Mesodermal cell (in vitro differentiated cells): ENCODE measurements around the gene MAOB. TPM values are rescaled to one million over a fixed set of nuclear protein-coding genes. Genes with fewer than 3 reads are reported as not detected.
"Not testable (repeated sequence)": the region's sequence is repeated elsewhere in the genome, so short reads cannot be mapped to it uniquely, and the experiment has no call there.

ENCODE experiments used
- H3K27ac ChIP-seq: 2 replicates; pipeline ENCODE4 v1.7.0; 2013; ENCODE audit warnings: mild to moderate bottlenecking, low read depth, low read length, moderate library complexity; ENCODE audit not compliant: severe bottlenecking
- H3K36me3 ChIP-seq: 2 replicates; pipeline ENCODE4 v1.7.1; 2013; ENCODE audit warnings: mild to moderate bottlenecking, low read length, moderate library complexity; ENCODE audit not compliant: control insufficient read depth, insufficient read depth
- H3K4me1 ChIP-seq: one replicate; pipeline ENCODE4 v1.7.1; 2013; ENCODE audit warnings: mild to moderate bottlenecking, low read length; ENCODE audit not compliant: insufficient read depth, control insufficient read depth, poor library complexity, severe bottlenecking
- H3K4me3 ChIP-seq: 2 replicates; pipeline ENCODE4 v1.7.0; 2013; ENCODE audit warnings: low read length, control low read depth, mild to moderate bottlenecking; ENCODE audit not compliant: insufficient read depth, poor library complexity, severe bottlenecking; ENCODE audit errors: extremely low read depth
- H3K9me3 ChIP-seq: 2 replicates; pipeline ENCODE4 v1.7.1; 2013; ENCODE audit warnings: mild to moderate bottlenecking, low read length, moderate library complexity; ENCODE audit not compliant: control insufficient read depth
- WGBS, 2 experiments: methylation state at CpG; one replicate each; pipeline ENCODE4 v1.1.5; 2013; ENCODE audit warnings: missing lambda C conversion rate in 2 of 2; ENCODE audit not compliant: insufficient coverage in 2 of 2; 5-methylcytosine and 5-hydroxymethylcytosine counted together
- polyA plus RNA-seq, 2 experiments: library from polyadenylated mRNA; stranded (reverse); fragments of 50-300 nt; gene quantifications; one replicate each; pipeline ENCODE4 v1.2.3, GENCODE V29; 2013

The MAOB gene
- 0.41 TPM for polyA plus RNA-seq (2013, experiment 1 of 2)
- polyA plus RNA-seq (2013, experiment 2 of 2): 0.35 TPM

GRCh38 chrX:43882294-43882681 lies at the start of gene MAOB:
Gene MAOB, minus strand, starts transcription at chrX:43882450. Its CDS starts 151 bp downstream, at chrX:43882299.
- WGBS, 2 experiments: 2% methylated on average over 9 of the region's 36 CpGs; no CpG with 5 or more reads in 1 of the 2 experiments
- peak within 1 kb of the TSS; percentile 5 for H3K4me3 ChIP-seq
- no peaks in the 10 kb centered on the region for H3K4me1 ChIP-seq
- no peaks in the 10 kb centered on the region for H3K9me3 ChIP-seq
- no peaks in the 10 kb centered on the region for H3K36me3 ChIP-seq
- H3K27ac ChIP-seq: no peak within 1 kb of the TSS

DNA sequence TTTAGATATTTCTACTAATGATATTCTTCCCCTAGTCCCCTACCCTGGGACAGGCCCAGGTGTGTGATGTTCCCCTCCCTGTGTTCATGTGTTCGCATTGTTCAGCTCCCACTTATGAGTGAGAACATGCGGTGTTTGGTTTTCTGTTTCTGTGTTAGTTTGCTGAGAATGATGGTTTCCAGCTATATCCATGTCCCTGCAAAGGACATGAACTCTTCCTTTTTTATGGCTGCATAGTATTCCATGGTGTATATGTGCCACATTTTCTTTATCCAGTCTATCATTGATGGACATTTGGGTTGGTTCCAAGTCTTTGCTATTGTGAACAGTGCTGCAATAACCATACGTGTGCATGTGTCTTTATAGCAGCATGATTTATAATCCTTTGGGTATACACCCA lies 39.8 kb upstream of the MAOB start:
- H3K9me3 ChIP-seq, H3K4me3 ChIP-seq, H3K36me3 ChIP-seq, H3K4me1 ChIP-seq, H3K27ac ChIP-seq: not testable (repeated sequence)
- WGBS, 2 experiments: no CpG with 5 or more reads among the region's 3 CpGs

- H3K27ac ChIP-seq, H3K4me1 ChIP-seq, H3K4me3 ChIP-seq, H3K9me3 ChIP-seq, H3K36me3 ChIP-seq: not testable (repeated sequence)
- 82% methylated on average over 2 of the region's 8 CpGs; no CpG with 5 or more reads in 1 of the 2 experiments for WGBS, 2 experiments
Measured at GRCh38 chrX:43910772-43911171, 28.5 kb upstream of the MAOB start.

DNA sequence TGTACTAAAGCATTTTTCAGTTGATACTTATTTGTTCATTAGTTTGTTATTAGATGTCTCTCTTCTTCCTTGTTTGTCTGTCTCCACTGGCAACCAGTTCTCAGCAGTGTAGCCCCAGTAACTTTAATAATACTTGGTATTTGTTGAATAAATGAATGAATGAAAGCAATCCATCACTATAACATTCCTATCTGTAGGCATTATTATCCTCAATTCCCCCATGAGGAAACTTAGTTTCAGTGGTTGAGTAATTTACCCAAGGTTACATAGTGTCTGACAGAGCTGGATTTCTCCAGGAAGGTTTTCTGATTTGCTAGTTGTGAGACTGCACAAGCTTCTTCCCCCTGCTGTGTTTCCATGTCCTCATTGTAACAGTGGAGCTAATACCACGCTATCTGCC lies 27.8 kb upstream of the MAOB start:
- H3K4me3 ChIP-seq: no peak overlapping the region
- no peak overlapping the region for H3K27ac ChIP-seq
- H3K4me1 ChIP-seq: no peaks in the 10 kb centered on the region
- no peaks in the 10 kb centered on the region for H3K36me3 ChIP-seq
- no CpG with 5 or more reads among the region's 1 CpG for WGBS, 2 experiments
- no peaks in the 10 kb centered on the region for H3K9me3 ChIP-seq

- Histone ChIP-seq H3K27ac (no peak overlapping the region), H3K9me3 (no peaks in the 10 kb centered on the region), H3K4me3 (no peak overlapping the region), H3K4me1 (no peaks in the 10 kb centered on the region), H3K36me3 (no peaks in the 10 kb centered on the region)
- WGBS, 2 experiments: 100% methylated on average over 1 of the region's 1 CpG; no CpG with 5 or more reads in 1 of the 2 experiments
Measured at GRCh38 chrX:43909141-43909540, 26.9 kb upstream of the MAOB start.

DNA sequence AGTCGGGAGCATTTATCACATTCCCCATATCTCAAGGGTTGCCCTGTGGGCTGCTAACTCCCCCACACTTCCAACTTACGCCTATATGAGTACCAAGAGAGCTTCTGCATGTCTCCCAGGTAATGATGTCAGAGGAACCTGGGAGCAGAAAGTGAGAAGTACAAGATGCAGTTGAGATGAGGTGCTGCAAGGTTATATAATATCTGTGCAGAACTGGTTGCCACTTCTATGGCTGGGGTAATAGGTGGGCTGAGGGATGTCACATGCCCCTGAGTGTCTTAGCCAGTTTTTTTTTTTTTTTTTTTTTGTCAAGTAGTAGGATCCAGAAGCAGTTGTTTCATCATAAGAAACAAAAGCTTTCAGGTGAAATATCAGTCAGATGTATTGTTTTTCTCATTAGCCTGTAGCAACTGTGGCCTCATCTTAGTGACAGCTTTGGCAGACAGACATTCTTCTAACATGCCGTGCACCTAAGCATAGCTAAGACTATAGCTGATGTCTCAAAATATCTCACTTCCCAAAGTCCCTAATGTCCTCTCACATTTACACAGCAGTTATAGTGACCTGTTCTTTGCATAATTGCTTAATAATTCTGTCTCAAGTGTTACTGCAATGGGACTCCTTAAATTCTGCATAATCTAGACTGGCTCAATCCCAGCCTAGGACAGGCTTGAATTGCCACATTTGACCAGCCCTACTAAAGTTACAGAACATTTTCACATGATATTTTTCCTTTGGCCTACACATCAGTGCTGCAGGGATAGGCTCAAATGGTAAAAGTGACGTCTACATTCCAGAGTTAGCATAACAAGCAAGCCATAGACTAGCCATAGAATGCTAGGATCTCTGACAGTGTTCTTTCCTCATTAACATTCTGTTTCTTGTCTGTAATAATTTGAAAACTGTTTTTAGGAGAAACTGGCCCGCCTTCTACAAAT lies 17.9 kb upstream of the MAOB start:
- H3K4me3 ChIP-seq: no peak overlapping the region
- H3K9me3 ChIP-seq: no peaks in the 10 kb centered on the region
- H3K4me1 ChIP-seq: no peaks in the 10 kb centered on the region
- no peak overlapping the region for H3K27ac ChIP-seq
- WGBS, 2 experiments: 50 to 80% methylated on average over 1 to 2 of the region's 5 CpGs
- H3K36me3 ChIP-seq: no peaks in the 10 kb centered on the region

DNA sequence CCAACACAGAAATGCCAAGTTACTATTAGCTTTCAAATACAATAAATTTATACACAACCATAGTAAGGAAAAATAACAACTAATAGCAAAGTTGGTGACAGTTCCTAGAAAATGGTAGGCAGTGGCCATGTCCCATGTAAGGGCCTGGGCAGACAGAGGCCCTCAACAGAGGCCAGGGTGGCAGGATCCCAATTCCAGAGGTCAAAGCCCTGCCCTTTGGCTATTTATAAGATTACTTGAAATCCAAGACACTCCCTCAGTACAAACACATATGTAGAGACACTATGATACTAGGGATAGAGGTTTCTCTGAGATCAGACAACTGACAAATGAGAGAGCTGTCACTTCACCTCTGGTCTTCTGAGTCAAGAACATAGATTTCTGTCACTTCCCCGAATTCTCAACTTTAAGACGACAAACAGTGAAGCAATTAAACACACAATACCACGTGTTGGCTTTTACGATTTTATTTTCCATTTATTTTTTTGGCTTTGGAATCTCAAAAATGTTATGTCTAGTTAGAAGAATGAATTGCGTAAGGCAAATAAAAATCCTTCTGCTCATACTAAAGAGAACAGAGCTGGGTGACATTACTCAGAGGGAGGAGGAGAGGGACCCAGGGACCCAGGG lies 16.3 kb upstream of the MAOB start:
- Histone ChIP-seq H3K4me1 (no peaks in the 10 kb centered on the region), H3K4me3 (no peak overlapping the region), H3K9me3 (no peaks in the 10 kb centered on the region), H3K36me3 (no peaks in the 10 kb centered on the region), H3K27ac (no peak overlapping the region)
- no CpG with 5 or more reads among the region's 5 CpGs for WGBS, 2 experiments

DNA sequence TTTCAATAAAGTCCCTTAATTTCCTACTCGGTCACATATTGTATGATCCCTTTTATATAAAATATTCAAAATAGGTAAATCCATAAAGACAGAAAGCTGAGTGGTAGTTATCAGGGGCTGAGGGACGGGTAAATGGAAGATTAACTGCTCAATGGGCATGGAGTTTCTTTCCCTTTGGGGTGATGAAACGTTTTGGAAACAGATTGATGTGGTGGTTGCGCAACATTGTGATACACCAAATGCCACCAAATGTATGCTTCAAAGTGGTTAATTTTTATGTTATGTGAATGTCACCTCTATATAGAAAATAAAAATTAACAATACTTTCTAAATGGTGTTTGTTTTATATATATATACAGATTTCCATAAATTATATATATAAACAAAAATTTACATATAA lies 15.0 kb upstream of the MAOB start:
- no CpG with 5 or more reads among the region's 4 CpGs for WGBS, 2 experiments
- Histone ChIP-seq H3K4me3 (no peak overlapping the region), H3K4me1 (no peaks in the 10 kb centered on the region), H3K27ac (no peak overlapping the region), H3K36me3 (no peaks in the 10 kb centered on the region), H3K9me3 (no peaks in the 10 kb centered on the region)

DNA sequence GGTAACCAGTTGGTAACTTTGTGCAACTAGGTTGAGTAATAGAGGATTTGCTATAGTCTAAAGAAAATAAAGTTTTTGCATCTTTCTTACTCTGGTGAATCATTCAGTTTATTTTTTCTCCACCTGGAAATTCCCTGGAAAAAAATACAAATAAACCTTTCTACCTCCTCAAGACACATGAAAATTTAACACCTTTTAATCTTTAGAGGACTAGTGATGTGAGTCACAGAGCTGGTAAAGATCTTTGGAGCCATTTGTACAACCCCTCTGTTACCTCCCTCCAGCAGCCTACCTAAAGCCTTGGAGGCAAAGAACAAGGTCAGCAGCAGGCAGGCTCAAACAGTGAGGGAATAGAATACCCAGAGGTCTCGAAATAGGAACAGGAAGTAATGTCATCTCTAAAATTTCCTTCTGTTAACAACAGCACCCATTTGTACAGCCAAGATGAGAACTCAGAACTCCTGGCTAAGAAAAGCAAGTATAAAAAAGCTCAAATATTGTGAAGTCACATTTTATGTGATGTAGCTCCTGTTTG lies 10.2 kb upstream of the MAOB start:
- H3K36me3 ChIP-seq: no peaks in the 10 kb centered on the region
- H3K27ac ChIP-seq: no peak overlapping the region
- peaks cover 5% of the 10 kb centered on the region for H3K9me3 ChIP-seq
- no peak overlapping the region for H3K4me3 ChIP-seq
- WGBS, 2 experiments: no CpG with 5 or more reads among the region's 1 CpG
- H3K4me1 ChIP-seq: no peaks in the 10 kb centered on the region

GRCh38 chrX:43885617-43886016 lies 3.4 kb upstream of the MAOB start:
- H3K4me1 ChIP-seq: no peaks in the 10 kb centered on the region
- WGBS, 2 experiments: 100% methylated on average over 2 of the region's 5 CpGs; no CpG with 5 or more reads in 1 of the 2 experiments
- H3K4me3 ChIP-seq: no peak overlapping the region
- H3K9me3 ChIP-seq: peaks cover 5% of the 10 kb centered on the region
- no peak overlapping the region for H3K27ac ChIP-seq
- no peaks in the 10 kb centered on the region for H3K36me3 ChIP-seq
